Fibroblast of lung (primary cell): ENCODE data around the gene FGFR2. TPM values are rescaled to one million over a fixed set of nuclear protein-coding genes. Genes with fewer than 3 reads are reported as not detected.

ENCODE experiments used
- DNase-seq, 2 donors: peaks; one replicate each; pipeline versions ENCODE4 v3.0.0 to v3.0.0-alpha.2; 2010; ENCODE audit warnings: low read depth in 2 of 2
- H2AFZ ChIP-seq: 2 replicates; pipeline ENCODE4 v1.5.1; 2012; ENCODE audit warnings: low read length, control low read depth, inconsistent platforms
- H3K27ac ChIP-seq: 2 replicates; pipeline ENCODE4 v1.5.1; 2011; ENCODE audit warnings: low read length, control low read depth; ENCODE audit not compliant: insufficient read depth
- H3K27me3 ChIP-seq: 2 replicates; pipeline ENCODE4 v1.5.1; 2011; ENCODE audit warnings: mild to moderate bottlenecking, low read length; ENCODE audit not compliant: control insufficient read depth, insufficient read depth
- H3K36me3 ChIP-seq: 2 replicates; pipeline ENCODE4 v1.5.1; 2011; ENCODE audit warnings: low read length; ENCODE audit not compliant: control insufficient read depth, insufficient read depth
- H3K4me1 ChIP-seq: 2 replicates; pipeline ENCODE4 v1.5.1; 2011; ENCODE audit warnings: low read length; ENCODE audit not compliant: control insufficient read depth, insufficient read depth; ENCODE audit errors: extremely low read depth
- H3K4me2 ChIP-seq: 2 replicates; pipeline ENCODE4 v1.5.1; 2011; ENCODE audit warnings: low read length, control low read depth; ENCODE audit not compliant: insufficient read depth; ENCODE audit errors: extremely low read depth
- H3K4me3 ChIP-seq, 4 experiments: fragments of 200-600 bp in 1 of 4; sonication (generic) in 1 of 4; replicated peaks in 1 of 4; 2 replicates each; pipeline ENCODE4 v1.5.1; 2011 to 2016; ENCODE audit warnings: low read length in 4 of 4, low read depth in 3 of 4, mild to moderate bottlenecking in 3 of 4, control low read depth in 2 of 4, inconsistent platforms in 1 of 4, mixed read lengths in 1 of 4; ENCODE audit not compliant: insufficient read depth in 1 of 4; ENCODE audit errors: control extremely low read depth in 1 of 4
- H3K79me2 ChIP-seq: 2 replicates; pipeline ENCODE4 v1.5.1; 2012; ENCODE audit warnings: mild to moderate bottlenecking, low read length, inconsistent platforms; ENCODE audit not compliant: control insufficient read depth, insufficient read depth
- H3K9ac ChIP-seq: 2 replicates; pipeline ENCODE4 v1.5.1; 2011; ENCODE audit warnings: mild to moderate bottlenecking, low read length, control low read depth; ENCODE audit not compliant: insufficient read depth
- H3K9me3 ChIP-seq: 2 replicates; pipeline ENCODE4 v1.5.1; 2012; ENCODE audit warnings: low read depth, low read length; ENCODE audit not compliant: control insufficient read depth, insufficient read depth
- H4K20me1 ChIP-seq: 2 replicates; pipeline ENCODE4 v1.5.1; 2011; ENCODE audit warnings: low read length; ENCODE audit not compliant: control insufficient read depth, insufficient read depth; ENCODE audit errors: extremely low read depth
- EZH2 ChIP-seq: IDR thresholded peaks from 2 replicates; pipeline ENCODE4 v1.5.1; 2012; ENCODE audit warnings: low read length, control low read depth, mild to moderate bottlenecking; ENCODE audit errors: missing control alignments
- polyA plus RNA-seq, 2 donors: library from polyadenylated mRNA; depleted of rRNA in 1 of 2; stranded (reverse) in 1 of 2; unstranded in 1 of 2; fragments of >200 nt; gene quantifications; 2 replicates each; pipeline ENCODE4 v1.2.1, GENCODE V29; 2011 to 2012; ENCODE audit warnings: missing spikeins in 1 of 2
- total RNA-seq: library from RNA; depleted of rRNA; stranded (reverse); fragments of >200 nt; gene quantifications from 2 replicates; pipeline ENCODE4 v1.2.1, GENCODE V29; 2014
- TF ChIP-seq, protein P1 (sequence below), 2 donors: IDR thresholded peaks in 1 of 2; conservative IDR thresholded peaks in 1 of 2; 1 replicate in 1 of 2; 2 replicates in 1 of 2; pipeline ENCODE4 v1.5.1; 2011 to 2012; ENCODE audit warnings: low read length in 2 of 2, control low read depth in 1 of 2, inconsistent platforms in 1 of 2, low read depth in 1 of 2, mild to moderate bottlenecking in 1 of 2

The FGFR2 gene
- total and polyA plus RNA-seq, 2 donors (not counting 1 experiment from before 2014, with no cell fraction given) = 0.10 to 0.17 TPM

DNA sequence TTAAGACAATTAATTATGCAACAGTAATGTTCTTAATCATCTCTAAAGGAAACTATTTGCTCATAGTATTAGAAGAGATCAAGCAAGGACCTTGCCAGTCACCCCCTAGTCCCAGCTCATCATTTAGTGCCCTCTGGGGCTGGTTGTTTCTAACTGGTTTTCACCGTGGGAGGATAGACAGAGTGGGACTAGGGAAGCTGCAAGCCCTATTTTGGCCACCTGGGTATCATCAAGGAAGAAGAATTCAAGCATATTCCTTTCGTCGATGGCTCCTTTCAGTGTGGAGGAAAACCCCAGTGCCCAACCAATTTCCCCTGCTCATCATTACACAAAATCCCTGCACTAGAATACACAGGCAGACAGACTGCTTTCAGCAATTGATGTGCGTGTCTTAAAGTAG is 30.6 kb upstream of the FGFR2 start:
- DNase-seq = no peak
- H3K9me3 ChIP-seq = no peaks in the 10 kb centered on the region
- no peak overlapping the region for H2AFZ ChIP-seq
- no peaks in the 10 kb centered on the region for H4K20me1 ChIP-seq
- no peaks in the 10 kb centered on the region for H3K27me3 ChIP-seq
- no peaks in the 10 kb centered on the region for H3K4me1 ChIP-seq
- no peaks in the 10 kb centered on the region for H3K79me2 ChIP-seq
- H3K36me3 ChIP-seq = no peaks in the 10 kb centered on the region
- H3K27ac ChIP-seq = no peak overlapping the region
- H3K4me2 ChIP-seq = no peak overlapping the region
- TF ChIP-seq, protein P1, sequence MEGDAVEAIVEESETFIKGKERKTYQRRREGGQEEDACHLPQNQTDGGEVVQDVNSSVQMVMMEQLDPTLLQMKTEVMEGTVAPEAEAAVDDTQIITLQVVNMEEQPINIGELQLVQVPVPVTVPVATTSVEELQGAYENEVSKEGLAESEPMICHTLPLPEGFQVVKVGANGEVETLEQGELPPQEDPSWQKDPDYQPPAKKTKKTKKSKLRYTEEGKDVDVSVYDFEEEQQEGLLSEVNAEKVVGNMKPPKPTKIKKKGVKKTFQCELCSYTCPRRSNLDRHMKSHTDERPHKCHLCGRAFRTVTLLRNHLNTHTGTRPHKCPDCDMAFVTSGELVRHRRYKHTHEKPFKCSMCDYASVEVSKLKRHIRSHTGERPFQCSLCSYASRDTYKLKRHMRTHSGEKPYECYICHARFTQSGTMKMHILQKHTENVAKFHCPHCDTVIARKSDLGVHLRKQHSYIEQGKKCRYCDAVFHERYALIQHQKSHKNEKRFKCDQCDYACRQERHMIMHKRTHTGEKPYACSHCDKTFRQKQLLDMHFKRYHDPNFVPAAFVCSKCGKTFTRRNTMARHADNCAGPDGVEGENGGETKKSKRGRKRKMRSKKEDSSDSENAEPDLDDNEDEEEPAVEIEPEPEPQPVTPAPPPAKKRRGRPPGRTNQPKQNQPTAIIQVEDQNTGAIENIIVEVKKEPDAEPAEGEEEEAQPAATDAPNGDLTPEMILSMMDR (conservative IDR thresholded peaks at IDR 0.05 in 1 of 2, IDR thresholded peaks at IDR 0.05 in 1 of 2; ENCODE audit: low read depth in 1 of 2, low read length in 2 of 2) = no peak
- TF ChIP-seq EZH2 = no peak
- H3K9ac ChIP-seq = no peak overlapping the region
- H3K4me3 ChIP-seq = no peak overlapping the region

GRCh38 chr10:121627876-121628581 is 29.8 kb upstream of the FGFR2 start:
- Histone ChIP-seq H3K4me2 (no peak overlapping the region), H3K27me3 (no peaks in the 10 kb centered on the region), H3K9ac (no peak overlapping the region), H3K4me1 (no peaks in the 10 kb centered on the region), H4K20me1 (no peaks in the 10 kb centered on the region), H3K79me2 (no peaks in the 10 kb centered on the region), H3K27ac (no peak overlapping the region), H3K9me3 (no peaks in the 10 kb centered on the region), H2AFZ (no peak overlapping the region), H3K4me3 (no peak overlapping the region), H3K36me3 (no peaks in the 10 kb centered on the region)
- DNase-seq = peak in 1 of 2 donors; percentile 27
- no peak for TF ChIP-seq EZH2
- TF ChIP-seq, protein P1 (conservative IDR thresholded peaks at IDR 0.05 in 1 of 2, IDR thresholded peaks at IDR 0.05 in 1 of 2; ENCODE audit: low read depth in 1 of 2, low read length in 2 of 2) = no peak

DNA sequence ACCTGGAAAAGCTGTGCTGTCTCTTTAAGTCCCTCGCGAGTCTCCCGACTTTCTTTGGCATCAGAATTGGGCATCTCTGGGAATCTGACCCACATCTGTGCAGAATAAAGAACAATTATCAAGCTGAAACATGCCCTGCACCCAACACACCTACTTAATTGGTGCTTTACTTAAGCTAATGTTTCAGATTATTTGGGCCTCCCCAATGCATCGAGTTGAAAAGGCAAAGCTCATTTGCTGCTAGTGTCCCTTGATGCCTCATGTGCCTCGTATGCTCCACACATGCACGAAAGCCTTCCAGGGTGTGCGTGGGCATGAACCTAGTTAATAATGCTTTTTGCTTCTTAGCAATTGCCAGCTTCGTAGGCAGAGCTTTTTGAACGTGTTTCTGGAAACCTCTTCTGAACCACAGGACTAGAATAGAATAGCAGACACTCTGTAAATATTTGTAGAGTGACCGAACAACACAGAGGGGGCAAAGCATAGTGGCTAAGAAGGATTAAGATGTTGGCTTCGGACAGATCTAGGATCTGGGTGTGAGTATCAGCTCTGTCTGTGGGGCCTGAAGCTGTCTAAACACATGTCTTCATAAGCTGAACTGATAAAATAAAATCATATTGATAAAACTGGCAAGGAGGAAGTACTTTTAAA is 26.7 kb upstream of the FGFR2 start:
- H3K4me2 ChIP-seq = no peak overlapping the region
- no peaks in the 10 kb centered on the region for H3K27me3 ChIP-seq
- H3K36me3 ChIP-seq = no peaks in the 10 kb centered on the region
- no peaks in the 10 kb centered on the region for H3K9me3 ChIP-seq
- H3K4me3 ChIP-seq = no peak overlapping the region
- no peak overlapping the region for H3K27ac ChIP-seq
- no peaks in the 10 kb centered on the region for H4K20me1 ChIP-seq
- no peaks in the 10 kb centered on the region for H3K4me1 ChIP-seq
- H3K9ac ChIP-seq = no peak overlapping the region
- TF ChIP-seq EZH2 = no peak
- TF ChIP-seq, protein P1 (conservative IDR thresholded peaks at IDR 0.05 in 1 of 2, IDR thresholded peaks at IDR 0.05 in 1 of 2; ENCODE audit: low read depth in 1 of 2, low read length in 2 of 2) = no peak
- no peak for DNase-seq
- H2AFZ ChIP-seq = no peak overlapping the region
- no peaks in the 10 kb centered on the region for H3K79me2 ChIP-seq
